Spleen (tissue), 7 donors: ENCODE results near the gene GRM8.

ENCODE experiments used
- CTCF ChIP-seq, 11 experiments: fragments of 200-600 bp in 7 of 11; fragments of 450-650 bp in 4 of 11; sonication (generic) in 4 of 11; IDR thresholded peaks in 8 of 11; conservative IDR thresholded peaks in 3 of 11; 1 replicate in 7 of 11; 2 replicates in 4 of 11; pipeline versions ENCODE4 v1.4.0 to v1.8.0; 2016 to 2021; ENCODE audit warnings: antibody characterized with exemption in 11 of 11, inconsistent platforms in 4 of 11, mild to moderate bottlenecking in 1 of 11
- POLR2AphosphoS5 ChIP-seq, 3 donors: sonication (generic); formaldehyde crosslinking; IDR thresholded peaks; one replicate each; pipeline ENCODE4 v1.5.1; 2017; ENCODE audit warnings: antibody characterized with exemption in 3 of 3
- donor health status: DM: no; HTN: no; CAD: no; lungs with moderate emphysema.
- donor health status: DM: no; HTN: no; CAD: no.
- donor health status: DM: no; HTN: no; CAD: no.

- TF ChIP-seq CTCF (IDR thresholded peaks at IDR 0.05 in 8 of 11, conservative IDR thresholded peaks at IDR 0.05 in 3 of 11), result no peak
- no peak for TF ChIP-seq POLR2AphosphoS5 (IDR thresholded peaks at IDR 0.05)
Measured at GRCh38 chr7:127035203-127035849, 217.4 kb downstream of the GRM8 start.
